Measurements from ENCODE around the gene COX7A2.

DNA sequence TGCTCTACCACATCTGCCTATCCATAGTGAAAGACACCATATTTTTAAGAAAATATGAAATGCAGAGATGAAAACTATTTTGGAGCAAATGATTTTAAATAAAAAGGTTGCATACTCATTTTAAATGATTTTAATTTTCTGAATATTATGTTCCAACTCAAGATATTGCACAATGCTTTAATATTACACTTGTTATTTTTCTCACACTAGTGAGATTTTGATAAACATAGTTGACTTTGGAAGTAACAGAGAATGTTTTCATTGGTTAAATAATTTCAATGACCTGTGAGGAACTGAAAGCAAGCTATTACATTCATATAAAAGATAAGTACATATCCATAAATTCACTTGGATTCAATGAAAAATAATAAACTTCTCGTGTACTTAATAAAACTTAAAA is 48.1 kb upstream of the COX7A2 start:
- TF ChIP-seq, protein P1, sequence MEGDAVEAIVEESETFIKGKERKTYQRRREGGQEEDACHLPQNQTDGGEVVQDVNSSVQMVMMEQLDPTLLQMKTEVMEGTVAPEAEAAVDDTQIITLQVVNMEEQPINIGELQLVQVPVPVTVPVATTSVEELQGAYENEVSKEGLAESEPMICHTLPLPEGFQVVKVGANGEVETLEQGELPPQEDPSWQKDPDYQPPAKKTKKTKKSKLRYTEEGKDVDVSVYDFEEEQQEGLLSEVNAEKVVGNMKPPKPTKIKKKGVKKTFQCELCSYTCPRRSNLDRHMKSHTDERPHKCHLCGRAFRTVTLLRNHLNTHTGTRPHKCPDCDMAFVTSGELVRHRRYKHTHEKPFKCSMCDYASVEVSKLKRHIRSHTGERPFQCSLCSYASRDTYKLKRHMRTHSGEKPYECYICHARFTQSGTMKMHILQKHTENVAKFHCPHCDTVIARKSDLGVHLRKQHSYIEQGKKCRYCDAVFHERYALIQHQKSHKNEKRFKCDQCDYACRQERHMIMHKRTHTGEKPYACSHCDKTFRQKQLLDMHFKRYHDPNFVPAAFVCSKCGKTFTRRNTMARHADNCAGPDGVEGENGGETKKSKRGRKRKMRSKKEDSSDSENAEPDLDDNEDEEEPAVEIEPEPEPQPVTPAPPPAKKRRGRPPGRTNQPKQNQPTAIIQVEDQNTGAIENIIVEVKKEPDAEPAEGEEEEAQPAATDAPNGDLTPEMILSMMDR (IDR thresholded peaks at IDR 0.05 in 4 of 5, conservative IDR thresholded peaks at IDR 0.05 in 1 of 5), result no peak
- no peak for TF ChIP-seq POLR2A (IDR thresholded peaks at IDR 0.05)

Data from gastrocnemius medialis (tissue), 4 donors.